GM12878 (cell line): ENCODE results near the gene KLK5. TPM values are rescaled to one million over a fixed set of nuclear protein-coding genes. Genes with fewer than 3 reads are reported as not detected.

Experiments
- ATAC-seq: fragments of 200-7000 bp; cut with Tn5 transposase; 3 replicates; pipeline ENCODE4 v1.9.1; 2020; ENCODE audit warnings: mild to moderate bottlenecking, moderate library complexity
- BruUV-seq: library from RNA; stranded (reverse); fragments of 400-500 nt; replicated peaks from 2 replicates; lab custom pipeline; 2021; lab: Mats Ljungman, UMichigan
- CTCF ChIA-PET: fragments of 300-600 bp; sonication (Branson Sonifier 250); formaldehyde crosslinking; extraction: SDS; loops from one replicate; lab custom pipeline; 2021; ENCODE audit warnings: inconsistent platforms; lab: Yijun Ruan, JAX
- POLR2A ChIA-PET: fragments of 350-600 bp; formaldehyde crosslinking; extraction: SDS; loops from one replicate; lab custom pipeline; 2021; ENCODE audit warnings: inconsistent platforms; lab: Charles Lee
- RAD21 ChIA-PET: fragments of 300-600 bp; sonication (Branson Sonifier 250); formaldehyde crosslinking; loops from one replicate; lab custom pipeline; 2023; ENCODE audit warnings: antibody characterized with exemption; ENCODE audit not compliant: unreplicated experiment; lab: Charles Lee
- SMC1A ChIA-PET: fragments of 300-600 bp; sonication (Branson Sonifier 250); formaldehyde crosslinking; loops from one replicate; lab custom pipeline; 2023; ENCODE audit not compliant: unreplicated experiment, uncharacterized antibody; lab: Charles Lee
- DNase-seq: peaks from one replicate; pipeline ENCODE4 v3.0.0-alpha.2; 2011; ENCODE audit warnings: low read depth, low spot score
- FAIRE-seq: peaks from 3 replicates; lab custom pipeline; 2011; peaks lifted over from hg19 to GRCh38; lab: Jason Lieb, UNC
- H2AFZ ChIP-seq: 2 replicates; pipeline ENCODE4 v1.6.0; 2011; ENCODE audit warnings: low read depth, low read length, control low read depth; ENCODE audit not compliant: control insufficient read depth
- H3K27ac ChIP-seq: 2 replicates; pipeline ENCODE4 v1.5.1; 2011; ENCODE audit warnings: control low read depth; ENCODE audit not compliant: control insufficient read depth, insufficient read depth
- H3K27me3 ChIP-seq, 2 experiments: replicated peaks in 1 of 2; 2 replicates each; pipeline versions ENCODE4 v1.6.0 to v1.6.1; 2011; ENCODE audit warnings: low read length in 1 of 2; ENCODE audit not compliant: control insufficient read depth in 2 of 2, insufficient read depth in 2 of 2
- H3K36me3 ChIP-seq, 2 experiments: 2 replicates each; pipeline ENCODE4 v1.5.1; 2011; ENCODE audit warnings: low read length in 1 of 2; ENCODE audit not compliant: control insufficient read depth in 2 of 2, insufficient read depth in 2 of 2
- H3K4me1 ChIP-seq: 2 replicates; pipeline ENCODE4 v1.6.1; 2011; ENCODE audit warnings: mild to moderate bottlenecking, low read length, moderate library complexity, mixed read lengths; ENCODE audit not compliant: control insufficient read depth, insufficient read depth
- H3K4me2 ChIP-seq: 2 replicates; pipeline ENCODE4 v1.6.0; 2011; ENCODE audit warnings: control low read depth; ENCODE audit not compliant: control insufficient read depth, insufficient read depth
- H3K4me3 ChIP-seq: fragments of 200-600 bp; sonication (generic); 2 replicates; pipeline ENCODE4 v1.5.1; 2016
- H3K79me2 ChIP-seq: 2 replicates; pipeline ENCODE4 v1.6.0; 2011; ENCODE audit warnings: low read length; ENCODE audit not compliant: control insufficient read depth, insufficient read depth
- H3K9ac ChIP-seq: 2 replicates; pipeline ENCODE4 v1.8.0; 2011; ENCODE audit warnings: low read length, control low read depth, mixed read lengths; ENCODE audit not compliant: control insufficient read depth, insufficient read depth
- H3K9me3 ChIP-seq: replicated peaks from 3 replicates; pipeline ENCODE4 v1.5.1; 2011; ENCODE audit warnings: mild to moderate bottlenecking, low read length; ENCODE audit not compliant: control insufficient read depth, insufficient read depth
- H4K20me1 ChIP-seq: 2 replicates; pipeline ENCODE4 v1.6.0; 2011; ENCODE audit not compliant: control insufficient read depth, insufficient read depth
- BMI1 ChIP-seq: fragments of 450-650 bp; IDR thresholded peaks from 2 replicates; pipeline ENCODE4 v1.6.1; 2016; ENCODE audit warnings: mild to moderate bottlenecking, moderate library complexity, borderline replicate concordance
- CBX5 ChIP-seq: sonication (generic); IDR thresholded peaks from 2 replicates; pipeline ENCODE4 v1.6.1; 2016; ENCODE audit warnings: low read depth, moderate library complexity, mild to moderate bottlenecking, inconsistent platforms
- CHD2 ChIP-seq: IDR thresholded peaks from 2 replicates; pipeline ENCODE4 v1.6.1; 2011; ENCODE audit warnings: low read depth, low read length, improper control_type of control experiment, borderline replicate concordance
- E2F8 ChIP-seq: fragments of 450-650 bp; IDR thresholded peaks from 2 replicates; pipeline ENCODE4 v1.6.1; 2018; ENCODE audit warnings: mild to moderate bottlenecking, low read depth, moderate library complexity; ENCODE audit not compliant: partially characterized antibody
- FOS ChIP-seq: IDR thresholded peaks from 3 replicates; pipeline ENCODE4 v1.6.1; 2011; ENCODE audit warnings: borderline replicate concordance; ENCODE audit not compliant: insufficient read length; ENCODE audit errors: extremely low read depth
- NR2C1 ChIP-seq: fragments of 450-650 bp; IDR thresholded peaks from 2 replicates; pipeline ENCODE4 v1.6.1; 2017; ENCODE audit warnings: antibody characterized with exemption, mild to moderate bottlenecking, moderate library complexity
- NR2C2 ChIP-seq: IDR thresholded peaks from 2 replicates; pipeline ENCODE4 v1.6.1; 2011; ENCODE audit warnings: borderline replicate concordance, low read depth; ENCODE audit not compliant: control insufficient read depth, insufficient read length
- RBBP5 ChIP-seq: fragments of 200-600 bp; sonication (generic); conservative IDR thresholded peaks from 2 replicates; pipeline ENCODE4 v1.6.1; 2016
- SMAD5 ChIP-seq: IDR thresholded peaks from 2 replicates; pipeline ENCODE4 v1.6.1; 2016; ENCODE audit warnings: antibody characterized with exemption, low read depth
- SP1 ChIP-seq: IDR thresholded peaks from one replicate; pipeline ENCODE4 v1.6.1; 2011; ENCODE audit warnings: low read depth, low read length
- SREBF2 ChIP-seq: IDR thresholded peaks from 2 replicates; pipeline ENCODE4 v1.6.1; 2012; ENCODE audit warnings: mild to moderate bottlenecking, low read length
- TAF1 ChIP-seq: IDR thresholded peaks from 2 replicates; pipeline ENCODE4 v1.6.1; 2011; ENCODE audit warnings: mild to moderate bottlenecking, low read depth, low read length, borderline replicate concordance
- ZNF687 ChIP-seq: fragments of 450-650 bp; IDR thresholded peaks from 2 replicates; pipeline ENCODE4 v1.6.1; 2017; ENCODE audit warnings: mild to moderate bottlenecking, moderate library complexity
- ZZZ3 ChIP-seq: IDR thresholded peaks from 2 replicates; pipeline ENCODE4 v1.6.1; 2011; ENCODE audit warnings: low read depth; ENCODE audit not compliant: control insufficient read depth, insufficient read length
- WGBS: methylation state at CpG from one replicate; pipeline ENCODE4 v1.1.6; 2016; ENCODE audit warnings: low lambda C conversion rate; ENCODE audit not compliant: insufficient replicate concordance, insufficient coverage; ENCODE audit errors: missing lambda C conversion rate; 5-methylcytosine and 5-hydroxymethylcytosine counted together
- in situ Hi-C: fragments of 300-500 bp; cut with MboI; formaldehyde crosslinking; loops from 9 replicates; pipeline ENCODE4 v1.14.3; 2018; ENCODE audit warnings: mixed read lengths
- intact Hi-C: fragments of 100-400 bp; cut with micrococcal nuclease; formaldehyde crosslinking; loops from one replicate; pipeline ENCODE4 v1.14.2; 2022; ENCODE audit not compliant: unreplicated experiment
- polyA plus RNA-seq, 11 experiments: library from polyadenylated mRNA; depleted of rRNA in 4 of 11; unstranded in 6 of 11; stranded (reverse) in 5 of 11; fragments of >200 nt; fragmentation: Nextera tagmentation in 4 of 11; fragmentation: Illumina TruSeq in 1 of 11; extraction: Ambion mirVana in 4 of 11; extraction: Trizol in 1 of 11; gene quantifications; 1 replicate in 1 of 11; 2 replicates in 10 of 11; pipeline versions ENCODE4 v1.2.1 to v1.2.3, GENCODE V29; 2011 to 2016; ENCODE audit warnings: inconsistent platforms in 2 of 11, missing spikeins in 2 of 11, low read depth in 1 of 11
- total RNA-seq, 4 experiments: library from RNA; depleted of rRNA in 3 of 4; stranded (reverse); fragments of >200 nt in 3 of 4; fragmentation: Illumina TruSeq in 1 of 4; extraction: Trizol in 1 of 4; gene quantifications; 2 replicates each; pipeline versions ENCODE4 v1.2.1 to v1.2.3, GENCODE V29; 2013 to 2021
- TF ChIP-seq, protein P1 (sequence below): fragments of 450-650 bp; IDR thresholded peaks from 2 replicates; pipeline ENCODE4 v1.6.1; 2016; ENCODE audit warnings: mild to moderate bottlenecking
- TF ChIP-seq, protein P2 (sequence below): IDR thresholded peaks from 2 replicates; pipeline ENCODE4 v1.6.1; 2011; ENCODE audit warnings: borderline replicate concordance, low read depth, mild to moderate bottlenecking, moderate library complexity, low read length; ENCODE audit not compliant: insufficient read depth, poor library complexity, severe bottlenecking

The KLK5 gene
- total and polyA plus RNA-seq, 10 of the 15 experiments (the other 5 are each of a cell fraction or from before 2014, with no cell fraction given): 0.16 TPM; not detected in 9

DNA sequence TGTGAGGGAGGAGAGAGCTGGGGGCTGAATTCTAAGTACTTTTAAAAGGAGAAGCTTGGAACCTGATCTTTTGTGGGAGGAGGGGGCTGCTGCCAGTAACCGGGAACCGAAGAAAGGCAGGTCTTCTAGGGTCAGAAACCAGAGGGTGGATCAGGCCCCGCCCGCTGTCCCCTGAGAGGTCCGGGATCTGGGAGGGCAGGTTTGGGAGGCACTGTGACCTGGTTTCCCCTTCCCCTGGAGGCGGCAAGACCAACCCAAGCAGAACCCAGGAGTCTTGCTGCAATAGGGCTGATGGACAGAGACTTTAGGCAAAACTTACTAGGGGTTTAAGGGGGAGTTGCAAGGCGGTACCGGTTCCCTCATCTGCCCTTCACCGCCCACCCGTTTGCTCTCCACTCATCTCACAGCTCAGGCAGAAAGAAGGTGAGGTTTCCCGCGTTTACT is 49.3 kb upstream of the KLK5 start:
- H3K9me3 ChIP-seq: no peaks in the 10 kb centered on the region
- H2AFZ ChIP-seq: no peak overlapping the region
- H3K4me2 ChIP-seq: no peak overlapping the region
- 41% methylated on average over 12 of the region's 12 CpGs for WGBS
- ChIA-PET RAD21 (no interaction called here), CTCF (no interaction called here), POLR2A (no interaction called here), SMC1A (no interaction called here)
- no peaks in the 10 kb centered on the region for H4K20me1 ChIP-seq
- intact Hi-C loops: no loop called here
- H3K4me1 ChIP-seq: no peaks in the 10 kb centered on the region
- H3K27ac ChIP-seq: no peak overlapping the region
- H3K27me3 ChIP-seq: no peaks in the 10 kb centered on the region; a peak in 1 of 4 replicates
- no peak for DNase-seq
- no peaks in the 10 kb centered on the region for H3K36me3 ChIP-seq
- BruUV-seq: no TSS peak
- H3K9ac ChIP-seq: no peak overlapping the region
- no peak overlapping the region for H3K4me3 ChIP-seq
- H3K79me2 ChIP-seq: no peaks in the 10 kb centered on the region
- ATAC-seq: no peak
- FAIRE-seq: no peak
- in situ Hi-C loops: no loop called here
- TF ChIP-seq NR2C2: no peak
- TF ChIP-seq BMI1: no peak
- no peak for TF ChIP-seq TAF1
- no peak for TF ChIP-seq NR2C1
- no peak for TF ChIP-seq RBBP5
- TF ChIP-seq, protein P1, sequence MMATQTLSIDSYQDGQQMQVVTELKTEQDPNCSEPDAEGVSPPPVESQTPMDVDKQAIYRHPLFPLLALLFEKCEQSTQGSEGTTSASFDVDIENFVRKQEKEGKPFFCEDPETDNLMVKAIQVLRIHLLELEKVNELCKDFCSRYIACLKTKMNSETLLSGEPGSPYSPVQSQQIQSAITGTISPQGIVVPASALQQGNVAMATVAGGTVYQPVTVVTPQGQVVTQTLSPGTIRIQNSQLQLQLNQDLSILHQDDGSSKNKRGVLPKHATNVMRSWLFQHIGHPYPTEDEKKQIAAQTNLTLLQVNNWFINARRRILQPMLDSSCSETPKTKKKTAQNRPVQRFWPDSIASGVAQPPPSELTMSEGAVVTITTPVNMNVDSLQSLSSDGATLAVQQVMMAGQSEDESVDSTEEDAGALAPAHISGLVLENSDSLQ: no peak
- TF ChIP-seq SP1: no peak
- no peak for TF ChIP-seq E2F8
- no peak for TF ChIP-seq SREBF2
- TF ChIP-seq ZNF687: no peak
- TF ChIP-seq ZZZ3: no peak
- TF ChIP-seq CHD2: no peak
- TF ChIP-seq SMAD5: no peak
- no peak for TF ChIP-seq FOS
- TF ChIP-seq, protein P2, sequence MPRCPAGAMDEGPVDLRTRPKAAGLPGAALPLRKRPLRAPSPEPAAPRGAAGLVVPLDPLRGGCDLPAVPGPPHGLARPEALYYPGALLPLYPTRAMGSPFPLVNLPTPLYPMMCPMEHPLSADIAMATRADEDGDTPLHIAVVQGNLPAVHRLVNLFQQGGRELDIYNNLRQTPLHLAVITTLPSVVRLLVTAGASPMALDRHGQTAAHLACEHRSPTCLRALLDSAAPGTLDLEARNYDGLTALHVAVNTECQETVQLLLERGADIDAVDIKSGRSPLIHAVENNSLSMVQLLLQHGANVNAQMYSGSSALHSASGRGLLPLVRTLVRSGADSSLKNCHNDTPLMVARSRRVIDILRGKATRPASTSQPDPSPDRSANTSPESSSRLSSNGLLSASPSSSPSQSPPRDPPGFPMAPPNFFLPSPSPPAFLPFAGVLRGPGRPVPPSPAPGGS: no peak
- no peak for TF ChIP-seq CBX5
